HG03439 (cell line): ENCODE measurements around the gene ACTRT2.

Source experiments
- ATAC-seq: cut with Tn5 transposase; IDR thresholded peaks from one replicate; pipeline ENCODE4 v1.9.1; 2021; ENCODE audit warnings: mild to moderate bottlenecking, moderate library complexity; ENCODE audit not compliant: unreplicated experiment

ACTRT2 gene

GRCh38 chr1:3030663-3031381, 9.6 kb downstream of the ACTRT2 start:
- no peak for ATAC-seq

- no peak for ATAC-seq
Observed at GRCh38 chr1:3031401-3032221, 10.3 kb downstream of the ACTRT2 start.

- no peak for ATAC-seq
Observed at GRCh38 chr1:3032371-3033039, 11.2 kb downstream of the ACTRT2 start.

GRCh38 chr1:3033040-3033789, 11.9 kb downstream of the ACTRT2 start:
- no peak for ATAC-seq

- no peak for ATAC-seq
Observed at GRCh38 chr1:3033790-3034090, 12.5 kb downstream of the ACTRT2 start.

- ATAC-seq: no peak
Observed at GRCh38 chr1:3034162-3034561, 12.9 kb downstream of the ACTRT2 start.

- ATAC-seq: no peak
Observed at GRCh38 chr1:3034728-3035562, 13.7 kb downstream of the ACTRT2 start.

- no peak for ATAC-seq
Observed at GRCh38 chr1:3035563-3036446, 14.5 kb downstream of the ACTRT2 start.

- ATAC-seq: no peak
Observed at GRCh38 chr1:3036447-3037280, 15.4 kb downstream of the ACTRT2 start.

GRCh38 chr1:3037281-3038040, 16.2 kb downstream of the ACTRT2 start:
- no peak for ATAC-seq

- ATAC-seq: no peak
Observed at GRCh38 chr1:3038113-3038551, 16.9 kb downstream of the ACTRT2 start.

GRCh38 chr1:3038571-3039181, 17.4 kb downstream of the ACTRT2 start:
- no peak for ATAC-seq

- ATAC-seq: no peak
Observed at GRCh38 chr1:3040004-3040403, 18.7 kb downstream of the ACTRT2 start.

- no peak for ATAC-seq
Observed at GRCh38 chr1:3042481-3042880, 21.2 kb downstream of the ACTRT2 start.

- no peak for ATAC-seq
Observed at GRCh38 chr1:3049164-3049563, 27.9 kb downstream of the ACTRT2 start.

GRCh38 chr1:3049905-3050304, 28.6 kb downstream of the ACTRT2 start:
- ATAC-seq: no peak

- no peak for ATAC-seq
Observed at GRCh38 chr1:3050603-3051002, 29.3 kb downstream of the ACTRT2 start.
